GM21723 (cell line): ENCODE data around the gene YPEL1.
A peak's percentile ranks its signal among the peaks of the same experiment; 100 is the strongest.

Experiments
- ATAC-seq: cut with Tn5 transposase; IDR thresholded peaks from one replicate; pipeline ENCODE4 v1.9.1; 2021; ENCODE audit warnings: mild to moderate bottlenecking, moderate library complexity; ENCODE audit not compliant: unreplicated experiment

Gene YPEL1

DNA sequence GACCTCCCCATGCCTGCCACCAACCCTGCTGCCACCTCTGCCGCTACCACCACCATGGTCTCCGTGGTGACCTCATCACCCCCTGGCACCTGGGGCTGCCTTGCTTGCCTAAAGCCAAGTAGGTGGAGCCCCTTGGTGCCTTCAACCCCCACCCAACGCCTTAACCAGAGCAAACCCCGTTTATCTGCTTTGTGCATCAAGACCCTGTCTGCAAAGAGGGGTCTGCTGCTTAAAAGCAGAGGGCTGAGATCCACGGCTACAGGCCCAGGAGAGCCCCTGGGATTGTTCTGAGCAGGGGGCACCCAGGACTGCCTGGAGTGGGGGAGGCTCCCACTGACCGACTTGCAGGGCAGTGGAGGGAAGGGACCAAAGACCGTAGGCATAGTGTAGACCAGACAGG, 74.7 kb downstream of the YPEL1 start:
- ATAC-seq, result no peak

DNA sequence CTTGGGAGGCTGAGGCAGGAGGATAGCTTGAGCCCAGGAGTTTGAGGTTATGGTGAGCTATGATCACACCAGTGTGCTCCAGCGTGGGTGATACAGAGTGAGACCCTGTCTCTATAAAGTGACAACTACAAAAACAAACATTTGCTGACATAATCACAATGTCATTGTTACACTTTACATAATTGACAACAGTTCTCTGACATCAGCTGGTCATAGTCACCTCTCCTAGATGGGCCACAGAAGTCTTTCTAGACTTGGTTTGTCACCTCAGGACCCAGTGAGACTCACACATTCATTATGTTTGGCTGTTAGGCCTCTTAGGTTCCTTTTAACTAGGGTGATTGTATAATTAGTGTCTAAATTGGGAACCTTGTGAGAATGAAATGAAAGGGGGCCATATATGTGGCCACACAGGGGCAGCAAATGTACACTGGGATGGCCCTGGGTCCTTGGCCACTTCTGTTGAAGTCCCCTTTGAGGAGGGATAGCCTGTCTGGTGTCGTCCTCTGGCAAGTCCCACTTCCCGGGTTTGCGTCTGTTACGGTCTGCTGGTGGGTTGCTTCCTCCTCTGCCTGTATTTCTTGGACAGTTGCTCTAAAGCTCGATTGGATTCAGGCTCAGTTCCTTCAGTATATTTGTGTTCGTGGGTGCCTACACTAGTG, 75.6 kb downstream of the YPEL1 start:
- no peak for ATAC-seq

DNA sequence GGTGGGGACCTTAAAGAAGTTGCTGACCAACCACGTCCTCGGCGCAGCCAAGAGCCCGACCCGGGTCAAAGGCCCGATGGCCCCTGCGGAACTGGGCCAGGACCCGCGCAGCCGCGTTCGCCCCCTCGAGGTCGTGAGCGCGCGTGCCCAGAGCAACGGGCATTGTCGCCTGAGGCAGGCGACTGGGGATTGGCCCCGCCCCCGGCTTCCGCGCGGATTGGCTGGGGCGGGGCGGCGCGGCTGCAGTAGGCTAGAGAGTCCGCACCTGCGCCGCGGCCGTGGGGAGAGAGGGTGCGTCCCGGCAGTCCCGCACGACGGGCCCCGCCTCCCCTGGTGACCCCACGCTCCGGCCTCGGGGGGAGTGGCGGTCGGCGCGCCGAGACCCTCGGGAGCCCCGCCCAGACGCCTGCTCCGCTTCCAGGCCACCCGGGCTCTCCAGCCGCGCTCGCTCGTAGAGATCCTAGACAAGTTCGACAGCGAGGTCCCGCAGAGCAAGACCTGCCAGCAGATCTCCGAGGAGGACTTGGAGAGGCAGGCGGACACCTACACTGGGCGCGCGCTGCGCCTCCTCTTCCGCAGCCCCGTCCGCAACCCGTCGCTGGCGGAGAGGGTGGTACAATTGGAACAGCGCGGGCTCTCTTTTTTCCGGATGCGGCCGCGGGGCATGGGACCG, 78.1 kb downstream of the YPEL1 start:
- ATAC-seq, result peak; percentile 70

DNA sequence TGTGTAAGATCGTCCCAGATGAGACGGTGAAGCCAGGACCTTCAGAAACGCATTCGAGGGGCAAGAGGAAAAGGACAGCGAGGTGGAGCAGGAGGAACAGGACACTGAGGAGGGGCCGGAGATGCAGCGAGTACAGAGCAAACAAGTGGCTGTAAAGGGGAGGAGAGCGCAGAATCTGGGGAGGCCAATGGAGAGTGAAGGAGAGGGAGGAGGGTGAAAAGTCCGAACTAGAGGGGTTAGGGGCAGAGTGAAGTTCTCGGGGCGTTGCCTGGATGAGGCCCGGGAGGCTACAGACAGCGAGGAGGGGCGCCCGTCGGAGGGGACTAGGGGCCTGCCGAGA, 78.6 kb downstream of the YPEL1 start:
- ATAC-seq, result no peak

DNA sequence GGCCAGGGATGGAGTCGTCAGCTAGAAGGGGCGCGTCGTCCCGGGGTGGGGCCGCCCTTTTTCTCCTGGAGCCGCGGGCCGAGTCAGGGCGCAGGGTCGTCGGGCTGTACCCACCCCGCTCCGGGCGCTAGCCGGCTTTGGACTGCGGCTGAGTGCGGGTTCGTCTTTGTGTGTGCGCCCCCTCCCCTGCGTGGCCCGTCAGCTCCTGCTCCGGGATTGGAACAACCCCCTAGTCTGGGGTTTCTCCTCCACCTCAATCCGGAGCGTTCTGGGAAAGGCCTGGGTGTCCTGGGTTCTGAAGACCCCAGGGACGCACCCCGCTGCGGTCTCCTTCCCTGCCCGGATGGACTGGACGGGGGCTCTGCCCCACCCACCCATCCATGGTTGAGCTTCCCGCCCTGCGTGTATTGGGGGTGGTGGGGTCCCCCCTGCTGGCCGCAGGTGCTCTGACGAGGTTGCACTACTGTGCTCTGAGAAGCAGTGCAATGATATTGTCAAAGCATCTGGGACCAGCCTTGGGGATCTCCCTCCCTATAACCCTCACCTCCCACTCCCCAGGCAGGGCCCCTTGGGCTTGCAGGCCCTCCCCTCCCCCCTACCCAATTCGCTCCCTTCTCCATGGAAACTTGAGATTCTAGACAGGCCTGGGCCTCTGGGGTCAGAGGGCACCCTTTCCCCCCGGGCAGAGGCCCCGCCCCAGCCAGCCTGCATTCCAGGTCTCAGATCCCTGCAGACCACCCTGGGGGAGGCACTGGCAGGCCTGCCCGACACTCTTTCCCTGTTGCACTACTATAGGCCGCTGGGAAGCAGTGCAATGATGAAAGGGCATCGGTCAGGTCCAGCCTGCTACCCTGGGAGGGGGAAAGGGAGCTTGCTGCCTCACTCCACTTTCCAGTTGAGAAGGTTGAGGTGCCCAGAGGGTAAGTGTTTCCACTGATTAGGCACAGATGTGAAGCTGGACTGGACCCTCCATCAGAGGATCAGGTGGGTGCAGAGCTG, 82.7 kb downstream of the YPEL1 start:
- no peak for ATAC-seq

DNA sequence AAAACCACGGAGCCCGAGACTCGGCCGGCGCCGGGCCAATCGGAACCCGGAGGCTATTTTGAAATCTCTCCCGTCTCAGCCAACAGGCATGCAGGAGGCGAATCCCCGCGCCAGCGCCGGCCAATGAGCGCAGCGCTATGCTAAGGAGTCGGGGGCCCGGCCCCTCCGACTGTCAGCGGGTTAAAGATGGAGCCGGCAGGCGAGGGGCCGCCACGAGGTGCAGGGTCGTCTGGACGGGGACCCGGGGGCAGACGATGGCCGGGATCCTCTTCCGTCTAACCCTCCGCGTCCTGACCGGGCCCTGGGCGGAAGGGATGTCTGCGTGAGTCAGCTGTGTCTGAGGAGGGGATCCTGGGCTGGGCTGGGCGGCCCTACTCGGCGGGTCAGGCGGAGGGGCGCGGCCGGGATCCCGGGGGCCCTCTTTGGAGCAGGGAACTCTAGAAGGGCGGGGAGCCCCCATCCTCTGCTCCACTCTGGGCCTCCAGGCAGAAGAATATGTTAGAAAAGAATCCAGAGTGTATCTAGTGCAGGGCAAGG, 83.5 kb downstream of the YPEL1 start:
- peak; percentile 78 for ATAC-seq

DNA sequence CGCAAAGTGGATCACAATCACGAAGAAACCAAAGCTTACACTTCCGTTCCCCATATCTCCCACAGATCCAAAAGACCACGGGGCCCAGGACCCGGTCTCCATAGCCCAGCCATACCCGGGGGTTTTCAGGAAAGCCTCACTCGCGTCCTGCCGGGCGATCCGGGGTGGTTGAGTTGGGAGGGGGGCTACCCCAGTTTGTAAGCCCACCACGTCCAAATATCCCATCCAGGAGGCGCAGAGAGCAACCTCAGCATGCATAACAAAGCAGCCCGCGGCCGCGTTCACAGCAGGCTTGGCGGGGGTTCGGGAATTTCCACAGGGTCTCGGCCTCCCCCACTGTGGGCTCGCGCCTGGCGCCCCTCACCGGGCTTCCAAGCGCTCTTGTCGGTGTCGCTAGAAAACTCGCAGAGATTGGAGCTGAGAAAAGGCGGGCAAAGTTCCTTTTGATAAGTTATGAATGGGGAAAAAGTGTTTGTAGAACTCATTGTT, 84.0 kb downstream of the YPEL1 start:
- ATAC-seq, result peak; percentile 19

DNA sequence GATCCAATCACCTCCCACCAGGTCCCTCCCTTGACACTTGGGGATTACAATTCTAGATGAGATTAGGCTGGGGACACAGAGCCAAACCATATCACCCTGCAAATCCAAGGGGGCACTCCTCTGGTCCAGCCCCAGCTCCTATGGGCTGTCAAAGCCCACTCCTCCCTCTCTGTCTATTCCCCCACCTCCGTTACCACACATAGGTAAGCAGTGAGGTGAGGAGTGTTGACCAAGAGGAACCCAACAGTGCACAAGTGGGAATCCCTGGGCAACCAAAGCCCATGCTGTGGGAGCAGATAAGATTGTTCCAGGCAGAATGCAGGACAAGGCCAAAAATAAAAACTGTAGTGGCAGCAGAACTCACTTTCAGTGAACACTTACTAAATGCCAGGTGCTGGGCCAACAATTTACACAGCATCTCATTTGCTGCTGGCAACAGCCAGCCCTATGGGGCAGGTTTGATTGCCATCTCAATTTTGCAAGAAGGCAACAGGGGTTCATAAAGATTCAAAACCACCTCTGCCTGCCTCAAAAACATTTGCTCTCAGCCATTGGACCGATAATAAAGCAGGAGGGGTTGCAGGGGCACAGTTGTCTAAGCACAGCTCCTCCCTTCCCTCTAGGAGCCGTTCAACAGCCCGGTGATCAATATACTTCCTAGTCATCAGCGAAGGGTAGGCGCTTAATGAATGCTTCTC, 84.6 kb downstream of the YPEL1 start:
- no peak for ATAC-seq

DNA sequence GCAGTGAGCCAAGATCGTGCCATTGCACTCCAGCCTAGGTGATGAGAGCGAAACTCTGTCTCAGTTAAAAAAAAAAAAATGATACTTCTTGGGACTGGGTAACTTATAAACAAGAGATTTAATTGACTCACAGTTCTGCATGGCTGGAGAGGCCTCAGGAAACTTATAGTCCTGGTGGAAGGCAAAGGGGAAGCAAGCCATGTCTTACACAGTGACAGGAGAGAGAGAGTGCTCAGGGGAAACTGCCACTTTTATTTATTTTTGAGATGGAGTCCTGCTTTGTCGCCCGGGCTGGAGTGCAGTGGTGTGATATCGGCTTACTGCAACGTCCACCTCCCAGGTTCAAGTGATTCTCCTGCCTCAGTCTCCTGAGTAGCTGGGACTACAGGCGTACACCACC, 85.3 kb downstream of the YPEL1 start:
- no peak for ATAC-seq
